Mammary epithelial cell (primary cell): ENCODE results near the gene IL19.

Experiments used
- EZH2 ChIP-seq: IDR thresholded peaks from 2 replicates; pipeline ENCODE4 v1.6.1; 2012; ENCODE audit warnings: low read length, inconsistent platforms, borderline replicate concordance
- TF ChIP-seq, protein P1 (sequence below), 2 donors: IDR thresholded peaks in 1 of 2; conservative IDR thresholded peaks in 1 of 2; 2 replicates each; pipeline ENCODE4 v1.5.1; 2011 to 2012; ENCODE audit warnings: inconsistent platforms in 2 of 2, low read length in 2 of 2, mild to moderate bottlenecking in 2 of 2, control low read depth in 1 of 2, low read depth in 1 of 2; ENCODE audit not compliant: insufficient read depth in 1 of 2; ENCODE audit errors: extremely low read depth in 1 of 2

- TF ChIP-seq, protein P1, sequence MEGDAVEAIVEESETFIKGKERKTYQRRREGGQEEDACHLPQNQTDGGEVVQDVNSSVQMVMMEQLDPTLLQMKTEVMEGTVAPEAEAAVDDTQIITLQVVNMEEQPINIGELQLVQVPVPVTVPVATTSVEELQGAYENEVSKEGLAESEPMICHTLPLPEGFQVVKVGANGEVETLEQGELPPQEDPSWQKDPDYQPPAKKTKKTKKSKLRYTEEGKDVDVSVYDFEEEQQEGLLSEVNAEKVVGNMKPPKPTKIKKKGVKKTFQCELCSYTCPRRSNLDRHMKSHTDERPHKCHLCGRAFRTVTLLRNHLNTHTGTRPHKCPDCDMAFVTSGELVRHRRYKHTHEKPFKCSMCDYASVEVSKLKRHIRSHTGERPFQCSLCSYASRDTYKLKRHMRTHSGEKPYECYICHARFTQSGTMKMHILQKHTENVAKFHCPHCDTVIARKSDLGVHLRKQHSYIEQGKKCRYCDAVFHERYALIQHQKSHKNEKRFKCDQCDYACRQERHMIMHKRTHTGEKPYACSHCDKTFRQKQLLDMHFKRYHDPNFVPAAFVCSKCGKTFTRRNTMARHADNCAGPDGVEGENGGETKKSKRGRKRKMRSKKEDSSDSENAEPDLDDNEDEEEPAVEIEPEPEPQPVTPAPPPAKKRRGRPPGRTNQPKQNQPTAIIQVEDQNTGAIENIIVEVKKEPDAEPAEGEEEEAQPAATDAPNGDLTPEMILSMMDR (conservative IDR thresholded peaks at IDR 0.05 in 1 of 2, IDR thresholded peaks at IDR 0.05 in 1 of 2; ENCODE audit: extremely low read depth in 1 of 2, insufficient read depth in 1 of 2, low read depth in 1 of 2, low read length in 2 of 2): no peak
- TF ChIP-seq EZH2: no peak
Measured at GRCh38 chr1:206875752-206876377, 105.3 kb downstream of the IL19 start.
